OCI-M1 (cell line): ENCODE results near the gene PLA2G2D.

ENCODE experiments used
- DNase-seq: peaks from one replicate; lab custom pipeline; 2025; lab: John Stamatoyannopoulos, UW

PLA2G2D gene

GRCh38 chr1:20114021-20114648 is 5.2 kb downstream of the PLA2G2D start:
- no peak for DNase-seq

GRCh38 chr1:20112279-20113000 is 6.9 kb downstream of the PLA2G2D start:
- no peak for DNase-seq

- no peak for DNase-seq
These were observed 7.9 kb downstream of the PLA2G2D start for GRCh38 chr1:20111452-20111851.

GRCh38 chr1:20110679-20111078 is 8.7 kb downstream of the PLA2G2D start:
- no peak for DNase-seq

- DNase-seq, result no peak
These were observed 10.0 kb downstream of the PLA2G2D start for GRCh38 chr1:20109223-20109856.

GRCh38 chr1:20108366-20109123 is 10.8 kb downstream of the PLA2G2D start:
- DNase-seq, result no peak

- DNase-seq, result no peak
These were observed 11.5 kb downstream of the PLA2G2D start for GRCh38 chr1:20107796-20108195.

- no peak for DNase-seq
These were observed 12.0 kb downstream of the PLA2G2D start for GRCh38 chr1:20107351-20107750.

- DNase-seq, result no peak
These were observed 13.5 kb downstream of the PLA2G2D start for GRCh38 chr1:20105856-20106255.

GRCh38 chr1:20102875-20103274 is 16.5 kb downstream of the PLA2G2D start:
- DNase-seq, result peak; percentile 13

GRCh38 chr1:20100632-20101355 is 18.5 kb downstream of the PLA2G2D start:
- peak; percentile 65 for DNase-seq

GRCh38 chr1:20099533-20099932 is 19.8 kb downstream of the PLA2G2D start:
- DNase-seq, result no peak

GRCh38 chr1:20096840-20097447 is 22.4 kb downstream of the PLA2G2D start:
- no peak for DNase-seq

- DNase-seq, result peak; percentile 5
These were observed 23.5 kb downstream of the PLA2G2D start for GRCh38 chr1:20095564-20096434.

GRCh38 chr1:20093940-20094391 is 25.4 kb downstream of the PLA2G2D start:
- no peak for DNase-seq

- DNase-seq, result no peak
These were observed 26.0 kb downstream of the PLA2G2D start for GRCh38 chr1:20093303-20093702.

- no peak for DNase-seq
These were observed 28.7 kb downstream of the PLA2G2D start for GRCh38 chr1:20090641-20091040.

GRCh38 chr1:20090119-20090518 is 29.2 kb downstream of the PLA2G2D start:
- DNase-seq, result no peak

- no peak for DNase-seq
These were observed 29.8 kb downstream of the PLA2G2D start for GRCh38 chr1:20089328-20090077.

- DNase-seq, result peak; percentile 8
These were observed 31.7 kb downstream of the PLA2G2D start for GRCh38 chr1:20087668-20088067.
